Gastrocnemius medialis (tissue), 4 donors: ENCODE data around the gene SPNS2. TPM values are rescaled to one million over a fixed set of nuclear protein-coding genes. Genes with fewer than 3 reads are reported as not detected.

ENCODE experiments used
- ATAC-seq, 2 donors: fragments of 150-250 bp; one replicate each; pipeline ENCODE4 v1.9.1; 2016
- DNase-seq, 2 donors: peaks; one replicate each; pipeline ENCODE4 v3.0.0-alpha.2; 2019
- H3K27ac ChIP-seq, 4 donors: fragments of 200-600 bp; sonication (generic); 1 replicate in 1 of 4; 2 replicates in 3 of 4; pipeline ENCODE4 v1.5.1; 2016 to 2018; ENCODE audit warnings: mild to moderate bottlenecking in 2 of 4, moderate library complexity in 1 of 4
- H3K27me3 ChIP-seq, 3 donors: fragments of 200-600 bp; sonication (generic) in 2 of 3; 1 replicate in 1 of 3; 2 replicates in 2 of 3; pipeline versions ENCODE4 v1.5.1 to v1.6.0; 2016 to 2019; ENCODE audit warnings: mild to moderate bottlenecking in 1 of 3, moderate library complexity in 1 of 3
- H3K36me3 ChIP-seq, 2 donors: fragments of 200-600 bp; sonication (generic) in 1 of 2; one replicate each; pipeline ENCODE4 v1.5.1; 2017 to 2018
- H3K4me1 ChIP-seq, 2 donors: fragments of 200-600 bp; sonication (generic) in 1 of 2; one replicate each; pipeline ENCODE4 v1.5.1; 2016 to 2017; ENCODE audit warnings: mild to moderate bottlenecking in 2 of 2
- H3K4me3 ChIP-seq, 4 donors: fragments of 200-600 bp; sonication (generic) in 3 of 4; 1 replicate in 1 of 4; 2 replicates in 3 of 4; pipeline ENCODE4 v1.5.1; 2016 to 2019; ENCODE audit warnings: mild to moderate bottlenecking in 2 of 4
- H3K9me3 ChIP-seq, 3 donors: fragments of 200-600 bp; sonication (generic) in 2 of 3; 1 replicate in 1 of 3; 2 replicates in 2 of 3; pipeline ENCODE4 v1.5.1; 2016 to 2019
- CTCF ChIP-seq, 5 experiments: fragments of 450-650 bp in 3 of 5; fragments of 200-600 bp in 2 of 5; sonication (generic) in 2 of 5; IDR thresholded peaks in 4 of 5; conservative IDR thresholded peaks in 1 of 5; 1 replicate in 4 of 5; 2 replicates in 1 of 5; pipeline ENCODE4 v1.5.1; 2016 to 2019; ENCODE audit warnings: antibody characterized with exemption in 5 of 5, mild to moderate bottlenecking in 3 of 5, moderate library complexity in 3 of 5
- POLR2A ChIP-seq, 2 donors: fragments of 450-650 bp; IDR thresholded peaks; one replicate each; pipeline ENCODE4 v1.6.1; 2017; ENCODE audit warnings: antibody characterized with exemption in 2 of 2, mild to moderate bottlenecking in 2 of 2, moderate library complexity in 2 of 2
- in situ Hi-C, 4 donors: fragments of 200-750 bp; cut with MboI; loops; one replicate each; pipeline versions ENCODE4 v1.15.0 to v1.8.0; 2017; ENCODE audit warnings: low sequenced_read_pairs in 4 of 4
- intact Hi-C: fragments of 100-400 bp; cut with DNase I; formaldehyde crosslinking; loops from one replicate; pipeline ENCODE4 v1.15.1; 2023; ENCODE audit warnings: low total_unique reads
- total RNA-seq, 4 donors: library from RNA; depleted of rRNA; stranded (reverse); fragments of >200 nt; gene quantifications; one replicate each; pipeline versions ENCODE4 v1.1.0 to v1.2.3, GENCODE V29; 2016

SPNS2 gene
- total RNA-seq, 4 donors from 2014 or later: 2.7 to 6.2 (median 4.2) TPM

- DNase-seq (no peak), ATAC-seq (no peak)
- intact Hi-C loops: loop anchor here (10.0 kb wide), 1 partner anchor 127 kb away; no protein-coding TSS in a partner anchor
- Histone ChIP-seq H3K27ac (no peak overlapping the region), H3K9me3 (no peaks in the 10 kb centered on the region), H3K4me3 (no peak overlapping the region), H3K4me1 (peaks cover 17 to 19% of the 10 kb centered on the region in 2 donors), H3K36me3 (peaks cover 0 to 71% of the 10 kb centered on the region in 2 donors), H3K27me3 (no peaks in the 10 kb centered on the region)
- in situ Hi-C loops: loop anchor here in 2 of 4 donors (10.0 to 25.0 kb wide), 2 partner anchors 90 to 127 kb away; no protein-coding TSS in a partner anchor
- TF ChIP-seq POLR2A (IDR thresholded peaks at IDR 0.05) (no peak), CTCF (IDR thresholded peaks at IDR 0.05 in 4 of 5, conservative IDR thresholded peaks at IDR 0.05 in 1 of 5) (no peak)
Observed at GRCh38 chr17:4551796-4552525, 53.3 kb downstream of the SPNS2 start.

DNA sequence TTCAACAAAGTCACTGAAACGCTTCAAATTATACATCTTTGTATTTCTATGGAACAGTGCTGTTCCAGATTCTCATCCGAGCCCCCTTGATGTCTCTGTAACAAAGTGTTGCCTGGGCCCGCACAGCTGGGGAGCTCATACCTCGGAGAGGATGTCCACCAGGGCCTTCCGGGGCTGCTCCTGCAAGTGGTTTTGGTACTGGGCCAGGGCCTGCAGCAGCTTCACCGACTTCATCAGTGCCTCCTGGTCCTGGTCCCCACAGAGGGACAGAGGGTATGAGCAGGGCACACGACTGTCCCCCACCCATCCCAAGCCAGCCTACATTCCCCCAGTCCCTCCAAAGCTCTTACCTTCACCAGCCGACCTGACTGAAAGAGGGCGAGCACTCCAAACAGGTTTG is 55.0 kb downstream of the SPNS2 start:
- H3K36me3 ChIP-seq: peaks cover 0 to 54% of the 10 kb centered on the region in 2 donors
- no peak for DNase-seq
- H3K9me3 ChIP-seq: no peaks in the 10 kb centered on the region
- ATAC-seq: no peak
- no peak overlapping the region for H3K27ac ChIP-seq
- TF ChIP-seq CTCF (IDR thresholded peaks at IDR 0.05 in 4 of 5, conservative IDR thresholded peaks at IDR 0.05 in 1 of 5) (no peak), POLR2A (IDR thresholded peaks at IDR 0.05) (no peak)
- H3K4me3 ChIP-seq: no peak overlapping the region
- in situ Hi-C loops: loop anchor here in 2 of 4 donors (10.0 to 25.0 kb wide), 2 partner anchors 91 to 129 kb away; no protein-coding TSS in a partner anchor
- intact Hi-C loops: loop anchor here (10.0 kb wide), 1 partner anchor 129 kb away; no protein-coding TSS in a partner anchor
- H3K27me3 ChIP-seq: no peaks in the 10 kb centered on the region
- peaks cover 17 to 19% of the 10 kb centered on the region in 2 donors for H3K4me1 ChIP-seq

DNA sequence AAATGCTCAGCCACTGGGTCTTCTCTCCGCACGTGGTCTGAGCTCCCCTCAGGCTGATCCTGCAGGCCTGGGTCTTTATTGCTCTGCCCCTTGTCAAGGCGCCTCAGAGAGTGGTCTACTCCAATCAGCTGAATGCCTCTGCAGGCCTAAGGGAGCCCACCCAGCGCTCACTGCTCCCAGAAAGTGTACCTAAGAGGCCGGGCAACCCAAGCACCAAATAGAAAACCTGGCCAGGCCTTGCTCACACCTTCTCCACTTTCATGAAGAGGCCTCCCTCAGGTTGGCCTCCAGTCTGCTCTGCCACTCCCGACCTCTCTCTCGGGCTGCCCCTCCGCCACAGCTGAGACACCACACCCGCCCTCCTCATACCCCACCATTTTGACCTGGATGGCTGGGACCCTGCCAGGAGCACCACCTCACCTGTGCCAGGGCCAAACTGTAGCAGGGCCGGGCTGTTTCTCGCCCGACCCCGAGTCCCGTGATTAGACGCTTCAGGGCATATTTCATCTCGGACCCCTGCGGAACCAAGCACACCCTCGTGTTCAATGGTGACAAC is 55.8 kb downstream of the SPNS2 start:
- Histone ChIP-seq H3K27me3 (no peaks in the 10 kb centered on the region), H3K4me1 (peaks cover 17 to 19% of the 10 kb centered on the region in 2 donors), H3K9me3 (no peaks in the 10 kb centered on the region), H3K27ac (peak overlapping the region; percentile 76 to 95 (median 87)), H3K4me3 (peak overlapping the region; percentile 90 to 99 (median 97)), H3K36me3 (peaks cover 0 to 46% of the 10 kb centered on the region in 2 donors)
- DNase-seq (no peak), ATAC-seq (peak in 1 of 2 donors; percentile 19)
- in situ Hi-C loops: loop anchor here in 2 of 4 donors (10.0 to 25.0 kb wide), 2 partner anchors 92 to 130 kb away; no protein-coding TSS in a partner anchor
- intact Hi-C loops: loop anchor here (10.0 kb wide), 1 partner anchor 130 kb away; no protein-coding TSS in a partner anchor
- TF ChIP-seq POLR2A (IDR thresholded peaks at IDR 0.05) (no peak), CTCF (IDR thresholded peaks at IDR 0.05 in 4 of 5, conservative IDR thresholded peaks at IDR 0.05 in 1 of 5) (no peak)

GRCh38 chr17:4554997-4555799 is 56.5 kb downstream of the SPNS2 start, which contains the start of gene MYBBP1A:
Gene MYBBP1A, minus strand, starts transcription at chr17:4555384. Its CDS starts 60 bp downstream, at chr17:4555324.
- intact Hi-C loops: loop anchor here (10.0 kb wide), 1 partner anchor 130 kb away; no protein-coding TSS in a partner anchor

More at GRCh38 chr17:4554997-4555799, 56.5 kb downstream of the SPNS2 start, which contains the start of gene MYBBP1A:
- peak; percentile 96 to 98 for ATAC-seq
- H3K4me1 ChIP-seq: peaks cover 17 to 19% of the 10 kb centered on the region in 2 donors
- in situ Hi-C loops: loop anchor here in 2 of 4 donors (10.0 to 25.0 kb wide), 2 partner anchors 93 to 130 kb away; no protein-coding TSS in a partner anchor
- H3K9me3 ChIP-seq: no peaks in the 10 kb centered on the region
- peak; percentile 55 to 61 for TF ChIP-seq POLR2A (IDR thresholded peaks at IDR 0.05)
- TF ChIP-seq CTCF (IDR thresholded peaks at IDR 0.05 in 4 of 5, conservative IDR thresholded peaks at IDR 0.05 in 1 of 5): peak in 3 of 5 experiments; percentile 25 to 32 (median 31)
- peak within 1 kb of the TSS; percentile 90 to 99 (median 97) for H3K4me3 ChIP-seq
- no peaks in the 10 kb centered on the region for H3K27me3 ChIP-seq
- peaks cover 0 to 39% of the 10 kb centered on the region in 2 donors for H3K36me3 ChIP-seq
- peak within 1 kb of the TSS; percentile 76 to 95 (median 87) for H3K27ac ChIP-seq
- peak; percentile 95 to 96 for DNase-seq
